GM18508 (cell line): ENCODE results near the gene TLE4.

Source experiments
- ATAC-seq: cut with Tn5 transposase; IDR thresholded peaks from one replicate; pipeline ENCODE4 v1.9.1; 2021; ENCODE audit warnings: moderate number of reproducible peaks; ENCODE audit not compliant: insufficient read depth, unreplicated experiment

The TLE4 gene

DNA sequence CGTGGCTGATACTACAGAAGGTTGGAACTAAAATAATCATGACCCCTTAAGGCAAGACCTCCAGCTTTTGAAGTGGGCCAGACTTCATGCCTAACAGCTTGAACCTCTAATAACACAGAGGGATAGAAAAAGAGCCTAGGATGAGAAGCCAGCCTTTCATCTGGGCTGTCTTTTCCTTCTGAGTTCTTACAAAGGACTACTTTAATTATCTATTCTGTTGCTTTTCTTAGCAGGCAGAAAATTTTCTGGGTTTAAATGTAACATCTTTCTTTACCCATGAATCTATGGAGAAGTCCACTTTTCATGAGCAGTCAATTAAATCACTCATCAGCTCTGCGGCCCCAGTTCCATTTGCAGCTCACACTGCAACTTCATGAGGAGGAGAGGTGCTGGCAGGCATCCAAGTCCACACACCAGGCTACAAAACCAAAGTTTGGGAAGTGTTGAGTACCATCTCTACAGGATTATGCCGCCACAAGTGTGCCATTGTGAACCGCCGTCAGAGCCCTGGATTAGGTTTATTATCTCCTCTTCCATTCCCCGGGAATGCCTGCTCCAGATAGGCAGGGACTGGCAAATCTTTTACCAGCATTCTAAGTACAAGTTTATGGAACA lies 192.0 kb downstream of the TLE4 start:
- ATAC-seq, result no peak

DNA sequence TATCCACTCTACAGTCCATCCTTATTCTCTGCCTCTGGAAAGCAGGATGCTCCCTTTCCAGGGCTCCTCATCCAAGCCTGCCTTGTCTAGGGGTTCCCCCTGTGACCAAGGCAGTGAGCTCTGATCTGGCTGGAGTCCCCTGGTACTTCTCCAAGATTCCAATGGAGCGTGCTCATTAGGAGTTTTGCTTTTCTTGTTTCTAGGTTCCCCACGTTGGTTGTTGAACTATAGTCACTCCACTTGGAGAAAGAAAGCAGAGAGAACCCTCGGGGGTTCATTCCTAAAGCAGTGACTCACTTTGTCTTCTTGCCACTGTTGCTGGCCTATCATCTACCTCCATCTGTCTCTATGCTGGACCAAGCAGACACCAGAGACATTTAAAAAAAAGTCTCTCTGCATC lies 192.6 kb downstream of the TLE4 start:
- no peak for ATAC-seq

DNA sequence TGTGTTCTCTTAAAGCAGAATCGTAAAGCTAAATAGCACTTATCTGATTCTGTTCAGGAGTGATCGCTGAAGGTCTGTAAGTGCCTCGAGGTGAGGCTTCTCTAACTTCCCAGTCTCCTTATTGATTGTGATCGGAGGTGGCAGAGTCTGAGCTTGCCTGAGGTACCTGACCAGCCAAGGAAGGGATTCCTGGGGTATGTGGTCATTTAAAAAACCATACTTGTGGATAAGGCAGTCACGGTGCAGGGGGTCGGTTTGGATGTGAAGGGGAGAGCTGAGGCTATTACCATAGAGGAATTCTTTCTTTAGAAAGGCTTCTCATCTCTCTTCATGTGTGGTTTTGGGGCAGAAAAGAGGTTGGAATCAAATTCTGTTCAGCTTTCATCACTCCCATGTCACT lies 193.7 kb downstream of the TLE4 start:
- ATAC-seq, result no peak

DNA sequence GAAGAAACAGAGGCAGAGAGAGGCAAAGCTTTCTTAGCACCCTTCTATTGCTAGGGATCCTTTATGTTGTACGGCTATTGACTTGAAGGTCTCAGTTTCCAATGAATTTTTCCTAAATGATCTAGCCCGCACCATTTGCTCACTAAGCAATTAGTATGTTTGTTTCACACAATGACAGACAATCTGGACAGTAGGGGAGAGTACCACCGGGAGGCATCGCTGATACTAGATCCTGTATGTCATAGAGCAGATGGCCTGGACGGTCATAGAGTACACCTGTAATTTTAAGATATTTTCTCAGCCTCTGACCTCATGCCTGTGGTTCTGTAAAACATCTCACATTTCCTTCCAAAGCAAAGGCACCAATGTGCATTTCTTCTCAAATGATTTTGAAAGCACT lies 194.3 kb downstream of the TLE4 start:
- ATAC-seq, result no peak

DNA sequence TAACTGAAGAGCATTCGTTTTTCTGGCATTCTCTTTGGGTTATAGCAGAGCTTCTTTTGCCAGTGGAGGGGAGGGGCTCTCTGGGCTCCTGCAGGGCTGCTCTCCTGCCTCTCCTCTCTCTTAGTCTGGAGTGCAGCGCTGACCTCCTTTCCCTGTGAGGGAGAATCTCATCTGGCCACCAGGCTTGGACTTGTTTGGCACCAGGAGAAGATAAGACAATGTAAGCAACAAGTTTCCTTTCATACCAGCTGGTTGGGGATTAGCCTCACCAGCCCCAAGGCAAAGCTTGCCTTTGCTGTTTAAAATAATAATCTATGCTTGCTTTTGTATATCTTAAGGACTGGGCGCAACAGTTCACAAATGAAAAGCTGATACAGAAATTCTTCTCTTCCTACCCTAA lies 196.4 kb downstream of the TLE4 start:
- no peak for ATAC-seq

DNA sequence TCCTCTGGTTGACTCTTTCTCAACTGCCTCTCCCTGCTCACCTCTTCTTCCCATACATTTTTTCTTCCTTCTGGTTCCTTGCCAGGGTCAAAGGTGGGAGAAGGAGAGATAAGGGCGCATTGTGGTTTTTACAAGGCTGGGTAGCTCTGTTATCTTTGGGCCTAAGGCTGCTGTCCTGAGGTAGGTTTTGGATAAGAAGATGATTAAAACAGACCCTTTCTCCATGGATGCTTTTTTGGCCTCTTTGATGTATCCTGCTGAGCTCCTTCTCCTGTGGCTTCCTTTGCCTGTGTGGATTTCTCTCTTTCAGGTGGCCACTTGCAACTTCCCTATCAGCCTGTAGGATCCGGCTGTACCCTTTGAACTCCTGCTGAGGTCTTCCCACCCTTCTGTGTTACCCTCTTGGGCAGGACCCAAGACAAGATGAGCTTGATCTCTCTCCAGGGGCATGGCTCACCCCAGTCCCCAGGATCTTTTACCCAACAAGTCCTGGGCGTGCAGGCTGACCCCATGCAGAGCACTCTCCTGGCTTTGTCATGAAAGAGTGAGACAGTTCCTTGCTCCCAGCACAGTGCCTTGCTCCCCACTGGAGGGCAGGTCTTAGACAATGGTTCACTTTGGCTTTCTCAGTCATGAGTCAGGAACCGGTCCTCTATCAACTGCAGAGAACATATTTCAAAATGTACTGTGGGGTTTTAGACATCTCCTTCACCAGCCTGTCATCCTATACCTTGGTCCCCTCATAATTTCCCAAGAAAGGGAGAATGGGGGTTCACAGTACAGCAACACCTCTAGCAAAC lies 197.9 kb downstream of the TLE4 start:
- ATAC-seq, result no peak

DNA sequence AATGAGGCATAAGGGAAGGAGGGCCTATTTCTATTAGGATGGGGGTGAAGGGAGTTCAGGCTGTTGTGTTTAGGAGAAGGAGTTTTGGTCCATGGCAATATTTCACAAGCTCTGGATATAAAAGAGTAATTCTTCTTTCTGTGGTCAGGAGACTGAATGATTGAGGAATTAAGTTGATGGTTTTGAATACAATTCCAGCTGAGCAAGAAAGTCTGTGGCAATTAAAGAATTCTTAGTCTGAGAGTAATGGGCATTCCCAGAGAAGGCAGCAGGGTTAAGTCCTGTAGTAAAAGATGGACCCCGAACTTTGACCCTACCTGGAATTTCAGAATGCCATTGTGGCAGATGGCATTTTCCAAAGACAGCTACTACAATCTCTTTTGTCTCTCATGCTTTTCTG lies 202.6 kb downstream of the TLE4 start:
- no peak for ATAC-seq
